ENCODE results near the gene CAB39. TPM values are rescaled to one million over a fixed set of nuclear protein-coding genes. Genes with fewer than 3 reads are reported as not detected.

CAB39 gene
- total RNA-seq, 1 donor, result 68.5 TPM

DNA sequence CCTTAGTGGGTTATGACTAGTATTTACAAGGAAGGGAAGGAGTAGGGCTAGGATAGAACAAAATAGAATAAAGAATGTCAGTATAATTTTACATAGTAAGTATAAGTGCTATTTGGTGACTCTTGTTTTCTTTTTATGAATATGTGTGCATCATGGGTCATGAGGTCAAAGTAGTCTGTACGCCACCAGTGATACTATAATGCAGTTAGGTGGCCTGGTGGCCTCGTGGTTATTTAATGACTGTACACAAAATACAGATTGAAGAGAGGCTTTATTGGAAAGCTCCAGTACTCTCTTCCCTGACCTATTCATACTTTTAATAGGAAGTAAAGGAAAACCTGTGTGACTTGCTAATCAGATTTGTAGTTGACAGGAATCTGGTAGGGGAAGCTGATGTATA lies 27.3 kb downstream of the CAB39 start:
- no peak overlapping the region for H3K4me3 ChIP-seq (ENCODE audit: low read depth, low read length)
- TF ChIP-seq, protein P1, sequence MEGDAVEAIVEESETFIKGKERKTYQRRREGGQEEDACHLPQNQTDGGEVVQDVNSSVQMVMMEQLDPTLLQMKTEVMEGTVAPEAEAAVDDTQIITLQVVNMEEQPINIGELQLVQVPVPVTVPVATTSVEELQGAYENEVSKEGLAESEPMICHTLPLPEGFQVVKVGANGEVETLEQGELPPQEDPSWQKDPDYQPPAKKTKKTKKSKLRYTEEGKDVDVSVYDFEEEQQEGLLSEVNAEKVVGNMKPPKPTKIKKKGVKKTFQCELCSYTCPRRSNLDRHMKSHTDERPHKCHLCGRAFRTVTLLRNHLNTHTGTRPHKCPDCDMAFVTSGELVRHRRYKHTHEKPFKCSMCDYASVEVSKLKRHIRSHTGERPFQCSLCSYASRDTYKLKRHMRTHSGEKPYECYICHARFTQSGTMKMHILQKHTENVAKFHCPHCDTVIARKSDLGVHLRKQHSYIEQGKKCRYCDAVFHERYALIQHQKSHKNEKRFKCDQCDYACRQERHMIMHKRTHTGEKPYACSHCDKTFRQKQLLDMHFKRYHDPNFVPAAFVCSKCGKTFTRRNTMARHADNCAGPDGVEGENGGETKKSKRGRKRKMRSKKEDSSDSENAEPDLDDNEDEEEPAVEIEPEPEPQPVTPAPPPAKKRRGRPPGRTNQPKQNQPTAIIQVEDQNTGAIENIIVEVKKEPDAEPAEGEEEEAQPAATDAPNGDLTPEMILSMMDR (IDR thresholded peaks at IDR 0.05; ENCODE audit: insufficient read depth, low read length), result no peak
- no peak for DNase-seq (ENCODE audit: low read depth)

DNA sequence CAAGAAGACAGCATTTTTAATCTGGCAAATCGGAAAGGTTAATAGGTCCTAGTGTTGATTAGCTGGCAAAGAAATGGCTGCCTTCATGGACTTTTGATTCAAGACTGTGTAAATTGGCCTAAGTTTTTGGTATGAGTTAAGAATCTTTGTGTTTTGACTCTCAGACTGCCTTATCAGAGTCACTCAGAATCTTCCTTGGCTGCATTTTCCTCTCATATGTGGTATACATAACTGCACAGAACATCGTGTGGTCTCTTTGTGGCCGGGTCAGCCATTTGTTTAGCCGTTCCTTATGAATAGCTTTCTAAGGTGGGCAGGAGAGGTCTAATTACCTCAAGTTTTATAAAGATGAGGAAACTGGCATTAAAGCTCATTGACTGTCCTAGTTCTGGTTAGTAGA lies 30.1 kb downstream of the CAB39 start:
- TF ChIP-seq, protein P1 (IDR thresholded peaks at IDR 0.05; ENCODE audit: insufficient read depth, low read length), result no peak
- DNase-seq (ENCODE audit: low read depth), result no peak
- no peak overlapping the region for H3K4me3 ChIP-seq (ENCODE audit: low read depth, low read length)

DNA sequence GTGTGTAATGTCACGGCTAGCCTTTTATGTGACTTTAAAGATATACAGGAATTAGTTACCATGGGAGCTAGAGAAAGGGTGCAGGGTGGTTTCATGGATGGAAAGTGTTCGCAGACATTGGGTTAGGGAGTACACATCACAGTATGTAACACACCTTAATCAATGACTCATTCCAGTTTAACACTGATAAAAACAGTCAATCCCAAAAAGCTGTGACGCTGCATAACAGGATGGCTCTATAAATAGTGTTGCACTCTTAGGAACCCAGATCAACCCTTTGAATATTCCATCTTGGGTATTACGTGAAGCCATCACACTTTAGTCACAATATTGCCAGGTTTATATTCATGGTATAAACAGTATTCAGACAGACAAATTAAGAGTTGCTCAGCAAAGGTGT lies 33.6 kb downstream of the CAB39 start:
- TF ChIP-seq, protein P1 (IDR thresholded peaks at IDR 0.05; ENCODE audit: insufficient read depth, low read length), result no peak
- DNase-seq (ENCODE audit: low read depth), result no peak
- no peak overlapping the region for H3K4me3 ChIP-seq (ENCODE audit: low read depth, low read length)

DNA sequence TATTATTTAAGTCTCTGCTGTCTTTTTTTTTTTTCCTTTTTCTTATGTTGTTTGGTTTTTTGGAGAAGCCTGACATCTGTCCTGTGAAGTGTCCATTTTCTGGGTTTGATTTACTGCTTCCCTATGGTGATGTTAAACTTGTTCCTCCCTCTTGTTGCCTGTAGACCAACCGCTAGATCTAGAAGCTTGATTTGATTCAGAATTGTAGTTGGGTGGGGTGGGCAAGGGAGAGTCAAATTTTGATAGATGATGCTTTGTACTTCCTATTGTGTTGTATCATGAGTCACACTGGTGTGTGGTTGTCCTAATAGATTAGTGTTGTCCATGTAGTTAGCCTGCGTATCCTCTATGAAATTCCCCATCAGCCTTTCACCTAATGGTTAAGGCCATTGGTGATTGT lies 35.4 kb downstream of the CAB39 start:
- no peak overlapping the region for H3K4me3 ChIP-seq (ENCODE audit: low read depth, low read length)
- TF ChIP-seq, protein P1 (IDR thresholded peaks at IDR 0.05; ENCODE audit: insufficient read depth, low read length), result no peak
- peak; percentile 48 for DNase-seq (ENCODE audit: low read depth)

DNA sequence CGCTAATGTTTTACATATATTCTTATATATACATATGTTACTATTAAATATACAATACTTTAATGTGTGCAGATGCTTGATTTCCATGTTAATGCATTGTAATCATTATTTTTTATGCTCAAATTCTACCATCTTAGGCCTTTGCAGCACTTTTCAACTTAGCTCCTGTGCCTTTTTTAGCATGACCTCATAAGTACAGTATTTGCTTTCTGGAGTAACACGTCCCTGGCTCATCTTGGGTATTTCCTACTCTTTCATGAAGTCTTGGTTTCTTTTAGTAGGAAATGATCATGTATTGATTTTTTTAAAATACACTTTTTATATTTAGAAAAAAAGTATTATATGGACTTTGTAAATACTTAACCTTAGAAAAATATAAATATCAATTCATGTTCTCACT lies 36.5 kb downstream of the CAB39 start:
- TF ChIP-seq, protein P1 (IDR thresholded peaks at IDR 0.05; ENCODE audit: insufficient read depth, low read length), result no peak
- H3K4me3 ChIP-seq (ENCODE audit: low read depth, low read length), result no peak overlapping the region
- DNase-seq (ENCODE audit: low read depth), result peak; percentile 46

DNA sequence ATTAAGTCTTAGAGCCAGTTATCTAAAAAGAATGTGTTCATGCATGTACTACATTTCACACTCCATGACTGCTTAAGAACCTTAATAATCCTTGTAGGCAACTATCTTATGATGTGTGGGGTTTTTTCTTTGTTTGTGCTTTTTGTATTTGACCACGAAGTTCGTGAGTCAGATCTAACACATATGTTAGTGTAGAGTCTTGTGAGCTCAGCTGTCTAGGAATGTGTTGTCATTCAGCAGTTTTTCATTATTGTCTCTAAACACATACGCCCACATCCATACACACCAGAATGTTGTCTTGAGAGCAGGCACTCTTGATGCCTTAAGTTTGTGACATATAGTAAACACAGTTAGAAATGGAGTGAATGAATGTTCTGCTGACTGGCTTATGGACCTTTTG lies 38.4 kb downstream of the CAB39 start:
- no peak overlapping the region for H3K4me3 ChIP-seq (ENCODE audit: low read depth, low read length)
- TF ChIP-seq, protein P1 (IDR thresholded peaks at IDR 0.05; ENCODE audit: insufficient read depth, low read length), result no peak
- peak; percentile 54 for DNase-seq (ENCODE audit: low read depth)

DNA sequence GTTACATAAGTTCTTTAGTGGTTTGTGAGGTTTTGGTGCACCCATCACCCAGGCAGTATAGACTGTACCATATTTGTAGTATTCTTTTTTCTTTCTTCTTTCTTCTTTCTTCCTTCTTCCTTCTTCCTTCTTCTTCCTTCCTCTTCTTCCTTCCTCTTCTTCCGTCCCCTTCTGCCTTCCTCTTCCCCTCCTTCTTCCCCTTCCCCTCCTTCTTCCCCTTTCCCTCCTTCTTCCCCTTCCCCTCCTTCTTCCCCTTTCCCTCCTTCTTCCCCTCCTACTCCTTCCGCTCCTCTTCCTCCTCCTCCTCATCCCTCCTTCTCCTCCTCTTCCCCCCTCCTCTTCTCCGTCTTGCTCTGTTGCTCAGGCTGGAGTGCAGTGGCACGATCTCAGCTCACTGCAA lies 41.6 kb downstream of the CAB39 start:
- no peak overlapping the region for H3K4me3 ChIP-seq (ENCODE audit: low read depth, low read length)
- TF ChIP-seq, protein P1 (IDR thresholded peaks at IDR 0.05; ENCODE audit: insufficient read depth, low read length), result no peak
- DNase-seq (ENCODE audit: low read depth), result no peak
